Left lung (tissue), 10 donors: ENCODE results near the gene PCBP3. TPM values are rescaled to one million over a fixed set of nuclear protein-coding genes. Genes with fewer than 3 reads are reported as not detected.
"Not testable (repeated sequence)": the region's sequence is repeated elsewhere in the genome, so short reads cannot be mapped to it uniquely, and the experiment has no call there.

ENCODE experiments used
- ATAC-seq: fragments of 200-7000 bp; cut with Tn5 transposase; one replicate; pipeline ENCODE4 v1.9.1; 2020; ENCODE audit warnings: moderate library complexity
- DNase-seq, 4 donors: peaks; one replicate each; pipeline ENCODE4 v3.0.0-alpha.2; 2013 to 2020
- H3K27ac ChIP-seq, 2 donors: fragments of 200-600 bp; sonication (generic) in 1 of 2; one replicate each; pipeline versions ENCODE4 v1.5.0 to v1.8.0; 2020 to 2021
- H3K27me3 ChIP-seq, 2 donors: fragments of 200-600 bp; sonication (generic) in 1 of 2; one replicate each; pipeline versions ENCODE4 v1.5.0 to v1.8.0; 2020 to 2021
- H3K36me3 ChIP-seq, 2 donors: fragments of 200-600 bp; sonication (generic) in 1 of 2; one replicate each; pipeline versions ENCODE4 v1.5.0 to v1.8.0; 2020 to 2021
- H3K4me1 ChIP-seq, 2 donors: fragments of 200-600 bp; one replicate each; pipeline ENCODE4 v1.8.0; 2021
- H3K4me3 ChIP-seq, 2 donors: fragments of 200-600 bp; sonication (generic) in 1 of 2; one replicate each; pipeline versions ENCODE4 v1.5.0 to v1.8.0; 2020 to 2021; ENCODE audit warnings: mild to moderate bottlenecking in 1 of 2
- H3K9me3 ChIP-seq, 2 donors: fragments of 200-600 bp; sonication (generic) in 1 of 2; one replicate each; pipeline versions ENCODE4 v1.5.0 to v1.8.0; 2020 to 2021
- CTCF ChIP-seq, 2 donors: fragments of 200-600 bp; sonication (generic) in 1 of 2; IDR thresholded peaks; one replicate each; pipeline versions ENCODE4 v1.5.0 to v1.8.0; 2021; ENCODE audit warnings: antibody characterized with exemption in 2 of 2
- intact Hi-C, 2 donors: fragments of 100-400 bp; cut with DNase I; formaldehyde crosslinking; loops; one replicate each; pipeline versions ENCODE4 v1.11.2 to v1.14.2; 2022
- polyA plus RNA-seq, 6 donors: library from polyadenylated mRNA; unstranded; fragments of 120-200 nt; gene quantifications; one replicate each; pipeline ENCODE4 v1.2.1, GENCODE V29; 2013; ENCODE audit not compliant: insufficient read length in 6 of 6
- total RNA-seq, 2 donors: library from RNA; stranded (reverse); fragmentation: NEBNext Ultra II Directional; extraction: Animal tissue kit (Norgen Biotek cat#: 25700); gene quantifications; one replicate each; pipeline ENCODE4 v1.2.1, GENCODE V29; 2021
- donor health status: DM: no; HTN: yes; CAD: no.
- donor health status: DM: no; HTN: no; CAD: no.

PCBP3 gene
- total and polyA plus RNA-seq, 8 donors, result 2.1 to 13.8 (median 3.0) TPM

- Histone ChIP-seq H3K27ac (peak overlapping the region in 1 of 2 donors; percentile 39), H3K4me3 (no peak overlapping the region), H3K36me3 (no peaks in the 10 kb centered on the region), H3K27me3 (peaks cover 0 to 36% of the 10 kb centered on the region in 2 donors), H3K9me3 (no peaks in the 10 kb centered on the region), H3K4me1 (peaks cover 0 to 12% of the 10 kb centered on the region in 2 donors)
- intact Hi-C loops, result no loop called here
- ATAC-seq (no peak), DNase-seq (no peak)
- no peak for TF ChIP-seq CTCF (IDR thresholded peaks at IDR 0.05)
These were observed 311.4 kb downstream of the PCBP3 start for GRCh38 chr21:45954921-45955320.

- peaks cover 0 to 8% of the 10 kb centered on the region in 2 donors for H3K9me3 ChIP-seq
- peaks cover 0 to 21% of the 10 kb centered on the region in 2 donors for H3K27me3 ChIP-seq
- no peaks in the 10 kb centered on the region for H3K36me3 ChIP-seq
- no peak for DNase-seq
- TF ChIP-seq CTCF (IDR thresholded peaks at IDR 0.05), result no peak
- no peaks in the 10 kb centered on the region for H3K4me1 ChIP-seq
- H3K4me3 ChIP-seq, result no peak overlapping the region
- intact Hi-C loops, result no loop called here
- no peak for ATAC-seq
- peak overlapping the region in 1 of 2 donors; percentile 70 for H3K27ac ChIP-seq
These were observed 314.0 kb downstream of the PCBP3 start for GRCh38 chr21:45957551-45957950.

- Histone ChIP-seq H3K27me3 (peaks cover 0 to 15% of the 10 kb centered on the region in 2 donors), H3K36me3 (no peaks in the 10 kb centered on the region), H3K4me1 (no peaks in the 10 kb centered on the region), H3K27ac (peak overlapping the region; percentile 38 to 70), H3K4me3 (no peak overlapping the region), H3K9me3 (peaks cover 0 to 8% of the 10 kb centered on the region in 2 donors)
- TF ChIP-seq CTCF (IDR thresholded peaks at IDR 0.05), result no peak
- peak; percentile 56 for ATAC-seq
- intact Hi-C loops, result no loop called here
- DNase-seq, result peak in 1 of 4 donors; percentile 62
These were observed 314.6 kb downstream of the PCBP3 start for GRCh38 chr21:45957981-45958600.

- ATAC-seq (no peak), DNase-seq (no peak)
- intact Hi-C loops, result no loop called here
- Histone ChIP-seq H3K4me3 (no peak overlapping the region), H3K36me3 (no peaks in the 10 kb centered on the region), H3K4me1 (no peaks in the 10 kb centered on the region), H3K9me3 (peaks cover 0 to 8% of the 10 kb centered on the region in 2 donors), H3K27me3 (peaks cover 0 to 10% of the 10 kb centered on the region in 2 donors), H3K27ac (peak overlapping the region in 1 of 2 donors; percentile 70)
- TF ChIP-seq CTCF (IDR thresholded peaks at IDR 0.05), result no peak
These were observed 315.7 kb downstream of the PCBP3 start for GRCh38 chr21:45959182-45959581.

GRCh38 chr21:45959779-45960390 lies 316.4 kb downstream of the PCBP3 start:
- DNase-seq (no peak), ATAC-seq (no peak)
- Histone ChIP-seq H3K4me1 (no peaks in the 10 kb centered on the region), H3K9me3 (peaks cover 0 to 8% of the 10 kb centered on the region in 2 donors), H3K36me3 (no peaks in the 10 kb centered on the region), H3K27me3 (peaks cover 0 to 10% of the 10 kb centered on the region in 2 donors), H3K27ac (no peak overlapping the region), H3K4me3 (no peak overlapping the region)
- no peak for TF ChIP-seq CTCF (IDR thresholded peaks at IDR 0.05)
- intact Hi-C loops, result no loop called here

GRCh38 chr21:45961408-45961807 lies 317.9 kb downstream of the PCBP3 start:
- DNase-seq, H3K36me3 ChIP-seq, H3K27ac ChIP-seq, H3K9me3 ChIP-seq, H3K4me3 ChIP-seq, H3K4me1 ChIP-seq, intact Hi-C loops, ATAC-seq: not testable (repeated sequence)
- H3K27me3 ChIP-seq, result peaks cover 0 to 10% of the 10 kb centered on the region in 2 donors
